Parathyroid adenoma (tissue), 2 donors: Measurements from ENCODE around the gene PRDM13.
"Not testable (repeated sequence)": the region's sequence is repeated elsewhere in the genome, so short reads cannot be mapped to it uniquely, and the experiment has no call there.

ENCODE experiments used
- H2AFZ ChIP-seq: fragments of 300-600 bp; sonication (generic); one replicate; pipeline ENCODE4 v1.7.0; 2017; ENCODE audit warnings: antibody characterized with exemption, mild to moderate bottlenecking
- H3K27ac ChIP-seq: fragments of 300-600 bp; sonication (generic); one replicate; pipeline ENCODE4 v1.7.0; 2017
- H3K27me3 ChIP-seq: fragments of 300-600 bp; sonication (generic); one replicate; pipeline ENCODE4 v1.7.0; 2017; ENCODE audit warnings: low read length; ENCODE audit not compliant: control insufficient read depth, insufficient read depth
- H3K36me3 ChIP-seq: fragments of 300-600 bp; sonication (generic); one replicate; pipeline ENCODE4 v1.7.0; 2017; ENCODE audit warnings: low read length; ENCODE audit not compliant: control insufficient read depth, insufficient read depth
- H3K4me1 ChIP-seq: fragments of 300-600 bp; sonication (generic); one replicate; pipeline ENCODE4 v1.7.0; 2017; ENCODE audit warnings: control low read depth
- H3K4me2 ChIP-seq: fragments of 300-600 bp; sonication (generic); one replicate; pipeline ENCODE4 v1.7.0; 2017; ENCODE audit warnings: low read length
- H3K4me3 ChIP-seq: fragments of 300-600 bp; sonication (generic); one replicate; pipeline ENCODE4 v1.7.0; 2017; ENCODE audit warnings: low read depth, low read length
- H3K79me2 ChIP-seq: fragments of 300-600 bp; sonication (generic); one replicate; pipeline ENCODE4 v1.7.0; 2017; ENCODE audit warnings: control low read depth
- H3K9ac ChIP-seq: fragments of 300-600 bp; sonication (generic); one replicate; pipeline ENCODE4 v1.7.0; 2017; ENCODE audit warnings: mild to moderate bottlenecking
- H3K9me3 ChIP-seq: fragments of 300-600 bp; sonication (generic); one replicate; pipeline ENCODE4 v1.7.0; 2017; ENCODE audit warnings: low read length; ENCODE audit not compliant: control insufficient read depth
- CTCF ChIP-seq: fragments of 300-600 bp; sonication (generic); IDR thresholded peaks from one replicate; pipeline ENCODE4 v1.7.0; 2017; ENCODE audit warnings: antibody characterized with exemption, mild to moderate bottlenecking
- donor health status: primary hyperparathyroidism.

Gene PRDM13

GRCh38 chr6:99645986-99646385 lies 39.4 kb downstream of the PRDM13 start:
- Histone ChIP-seq H3K79me2 (no peaks in the 10 kb centered on the region), H3K4me2 (no peak overlapping the region), H3K4me1 (no peaks in the 10 kb centered on the region), H3K27ac (no peak overlapping the region), H2AFZ (no peak overlapping the region), H3K27me3 (no peaks in the 10 kb centered on the region), H3K36me3 (no peaks in the 10 kb centered on the region), H3K9me3 (no peaks in the 10 kb centered on the region), H3K4me3 (no peak overlapping the region), H3K9ac (no peak overlapping the region)
- no peak for TF ChIP-seq CTCF

- not testable (repeated sequence) for H3K9ac ChIP-seq, H3K4me3 ChIP-seq, H3K36me3 ChIP-seq, H3K9me3 ChIP-seq, H3K27ac ChIP-seq, H3K79me2 ChIP-seq, H2AFZ ChIP-seq, H3K4me1 ChIP-seq, H3K27me3 ChIP-seq, H3K4me2 ChIP-seq
Observed at GRCh38 chr6:99650091-99650571, 43.5 kb downstream of the PRDM13 start.

- H3K27ac ChIP-seq: no peak overlapping the region
- H3K9me3 ChIP-seq: no peaks in the 10 kb centered on the region
- no peak overlapping the region for H2AFZ ChIP-seq
- no peaks in the 10 kb centered on the region for H3K4me1 ChIP-seq
- no peaks in the 10 kb centered on the region for H3K27me3 ChIP-seq
- H3K36me3 ChIP-seq: no peaks in the 10 kb centered on the region
- H3K79me2 ChIP-seq: no peaks in the 10 kb centered on the region
- no peak overlapping the region for H3K4me3 ChIP-seq
- no peak for TF ChIP-seq CTCF
- no peak overlapping the region for H3K9ac ChIP-seq
- no peak overlapping the region for H3K4me2 ChIP-seq
Observed at GRCh38 chr6:99660206-99660605, 53.6 kb downstream of the PRDM13 start.

- Histone ChIP-seq H3K4me1 (no peaks in the 10 kb centered on the region), H2AFZ (no peak overlapping the region), H3K36me3 (no peaks in the 10 kb centered on the region), H3K4me2 (no peak overlapping the region), H3K27ac (no peak overlapping the region), H3K4me3 (no peak overlapping the region), H3K9ac (no peak overlapping the region), H3K27me3 (no peaks in the 10 kb centered on the region), H3K9me3 (no peaks in the 10 kb centered on the region), H3K79me2 (no peaks in the 10 kb centered on the region)
- TF ChIP-seq CTCF: no peak
Observed at GRCh38 chr6:99661870-99662269, 55.2 kb downstream of the PRDM13 start.

- Histone ChIP-seq H3K36me3 (no peaks in the 10 kb centered on the region), H3K79me2 (no peaks in the 10 kb centered on the region), H2AFZ (no peak overlapping the region), H3K27ac (no peak overlapping the region), H3K4me3 (no peak overlapping the region), H3K27me3 (no peaks in the 10 kb centered on the region), H3K9me3 (no peaks in the 10 kb centered on the region), H3K4me1 (no peaks in the 10 kb centered on the region), H3K9ac (no peak overlapping the region), H3K4me2 (no peak overlapping the region)
- TF ChIP-seq CTCF: no peak
Observed at GRCh38 chr6:99662616-99663015, 56.0 kb downstream of the PRDM13 start.
